Cardiac muscle cell (in vitro differentiated cells and primary cell): ENCODE results near the gene DPYD. TPM values are rescaled to one million over a fixed set of nuclear protein-coding genes. Genes with fewer than 3 reads are reported as not detected.

ENCODE experiments used
- DNase-seq, 2 donors: peaks; one replicate each; pipeline versions ENCODE4 v3.0.0 to v3.0.0-alpha.2; 2010 to 2017; ENCODE audit warnings: low read depth in 1 of 2, low spot score in 1 of 2
- H3K27ac ChIP-seq: fragments of 200-600 bp; sonication (generic); 2 replicates; pipeline ENCODE4 v1.5.1; 2016
- H3K27me3 ChIP-seq: fragments of 200-600 bp; sonication (generic); 2 replicates; pipeline ENCODE4 v1.6.0; 2016; ENCODE audit warnings: control low read depth
- H3K36me3 ChIP-seq: fragments of 200-600 bp; sonication (generic); 2 replicates; pipeline ENCODE4 v1.5.1; 2016; ENCODE audit warnings: control low read depth
- H3K4me1 ChIP-seq: fragments of 200-600 bp; sonication (generic); 2 replicates; pipeline ENCODE4 v1.8.1; 2017; ENCODE audit warnings: low read depth, mild to moderate bottlenecking, mixed run types
- H3K4me3 ChIP-seq: fragments of 200-600 bp; sonication (generic); 2 replicates; pipeline ENCODE4 v1.5.1; 2016; ENCODE audit warnings: mild to moderate bottlenecking
- H3K9me3 ChIP-seq: fragments of 200-600 bp; sonication (generic); 2 replicates; pipeline ENCODE4 v1.5.1; 2017; ENCODE audit warnings: low read depth, mild to moderate bottlenecking, control low read depth
- polyA plus RNA-seq: library from polyadenylated mRNA; unstranded; fragments of >200 nt; fragmentation: Nextera tagmentation; extraction: Ambion mirVana; gene quantifications from 2 replicates; pipeline ENCODE4 v1.2.1, GENCODE V29; 2016
- total RNA-seq: library from RNA; depleted of rRNA; stranded (reverse); fragments of >200 nt; gene quantifications from 2 replicates; pipeline ENCODE4 v1.2.3, GENCODE V29; 2016
- TF ChIP-seq, protein P1 (sequence below): IDR thresholded peaks from 2 replicates; pipeline ENCODE4 v1.5.1; 2012; ENCODE audit warnings: low read depth, mild to moderate bottlenecking, low read length

DPYD gene
- total and polyA plus RNA-seq, 2 experiments from 2014 or later = 0.66 to 2.0 TPM

DNA sequence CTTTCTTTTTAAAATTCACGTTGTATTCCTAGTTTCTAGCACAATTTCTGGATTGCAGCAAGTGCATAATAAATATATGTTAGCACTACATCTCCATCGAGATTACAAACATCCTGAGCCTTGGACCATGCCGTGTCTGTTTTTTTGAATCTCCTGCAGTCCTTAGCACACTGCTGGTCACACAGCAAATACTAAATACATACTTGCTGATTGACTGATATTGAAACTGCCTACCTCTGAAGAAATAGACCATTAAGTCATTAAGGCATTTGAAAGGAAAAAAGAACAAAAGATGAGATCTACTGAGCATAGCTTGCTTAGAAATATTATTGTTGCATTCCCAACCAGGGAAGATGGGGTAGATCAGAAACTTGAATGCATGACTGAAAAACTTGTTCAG lies 830.1 kb downstream of the DPYD start:
- H3K27ac ChIP-seq = no peak overlapping the region
- no peak for DNase-seq
- TF ChIP-seq, protein P1, sequence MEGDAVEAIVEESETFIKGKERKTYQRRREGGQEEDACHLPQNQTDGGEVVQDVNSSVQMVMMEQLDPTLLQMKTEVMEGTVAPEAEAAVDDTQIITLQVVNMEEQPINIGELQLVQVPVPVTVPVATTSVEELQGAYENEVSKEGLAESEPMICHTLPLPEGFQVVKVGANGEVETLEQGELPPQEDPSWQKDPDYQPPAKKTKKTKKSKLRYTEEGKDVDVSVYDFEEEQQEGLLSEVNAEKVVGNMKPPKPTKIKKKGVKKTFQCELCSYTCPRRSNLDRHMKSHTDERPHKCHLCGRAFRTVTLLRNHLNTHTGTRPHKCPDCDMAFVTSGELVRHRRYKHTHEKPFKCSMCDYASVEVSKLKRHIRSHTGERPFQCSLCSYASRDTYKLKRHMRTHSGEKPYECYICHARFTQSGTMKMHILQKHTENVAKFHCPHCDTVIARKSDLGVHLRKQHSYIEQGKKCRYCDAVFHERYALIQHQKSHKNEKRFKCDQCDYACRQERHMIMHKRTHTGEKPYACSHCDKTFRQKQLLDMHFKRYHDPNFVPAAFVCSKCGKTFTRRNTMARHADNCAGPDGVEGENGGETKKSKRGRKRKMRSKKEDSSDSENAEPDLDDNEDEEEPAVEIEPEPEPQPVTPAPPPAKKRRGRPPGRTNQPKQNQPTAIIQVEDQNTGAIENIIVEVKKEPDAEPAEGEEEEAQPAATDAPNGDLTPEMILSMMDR = no peak

DNA sequence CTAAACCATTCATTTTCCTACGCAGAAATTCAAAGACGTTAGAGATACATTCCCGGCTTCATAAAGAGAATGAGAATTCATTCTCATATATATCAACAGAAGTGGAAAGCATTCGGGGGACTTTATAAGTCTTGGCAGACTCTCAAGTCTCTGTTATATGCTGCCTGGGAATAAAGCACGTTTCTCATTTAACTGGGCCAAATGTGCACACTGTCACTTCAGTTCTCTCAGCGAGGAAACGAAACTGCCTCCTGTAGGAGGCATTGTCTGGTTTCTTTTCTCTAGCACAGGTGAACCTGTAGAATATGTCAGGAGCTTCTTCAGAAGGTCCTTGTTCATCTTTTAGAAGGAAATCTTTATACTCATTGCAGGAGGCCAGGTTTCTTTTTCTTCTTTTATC lies 831.7 kb downstream of the DPYD start:
- Histone ChIP-seq H3K27ac (no peak overlapping the region), H3K4me1 (no peaks in the 10 kb centered on the region), H3K9me3 (no peaks in the 10 kb centered on the region), H3K36me3 (no peaks in the 10 kb centered on the region), H3K4me3 (no peak overlapping the region), H3K27me3 (no peaks in the 10 kb centered on the region)
- TF ChIP-seq, protein P1 = no peak
- DNase-seq = no peak

More for the DNA sequence above, 830.1 kb downstream of the DPYD start:
- Histone ChIP-seq H3K4me1 (no peaks in the 10 kb centered on the region), H3K27me3 (no peaks in the 10 kb centered on the region), H3K9me3 (no peaks in the 10 kb centered on the region), H3K4me3 (no peak overlapping the region), H3K36me3 (no peaks in the 10 kb centered on the region)

DNA sequence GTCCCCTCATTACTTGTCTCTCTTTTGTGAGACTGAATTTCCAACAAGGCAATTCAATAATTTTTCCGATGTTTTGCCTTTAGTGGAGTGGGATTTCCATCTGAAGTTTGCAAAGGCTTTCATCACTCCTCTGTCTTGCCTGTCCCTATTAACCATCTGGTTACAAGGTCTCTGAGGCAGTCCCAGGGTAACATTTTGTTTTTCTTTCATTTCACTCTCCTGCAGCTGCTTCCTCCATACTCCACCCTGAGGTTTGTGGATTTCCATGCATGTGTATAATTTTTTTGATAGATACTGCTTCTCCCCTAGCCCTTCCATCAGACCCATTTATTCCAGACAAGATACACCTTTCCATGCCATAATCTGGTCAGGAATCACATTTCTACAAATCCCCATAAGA lies 832.4 kb downstream of the DPYD start:
- H3K9me3 ChIP-seq = no peaks in the 10 kb centered on the region
- H3K36me3 ChIP-seq = no peaks in the 10 kb centered on the region
- H3K4me1 ChIP-seq = no peaks in the 10 kb centered on the region
- TF ChIP-seq, protein P1 = no peak
- no peaks in the 10 kb centered on the region for H3K27me3 ChIP-seq
- no peak overlapping the region for H3K27ac ChIP-seq
- no peak for DNase-seq
- no peak overlapping the region for H3K4me3 ChIP-seq

DNA sequence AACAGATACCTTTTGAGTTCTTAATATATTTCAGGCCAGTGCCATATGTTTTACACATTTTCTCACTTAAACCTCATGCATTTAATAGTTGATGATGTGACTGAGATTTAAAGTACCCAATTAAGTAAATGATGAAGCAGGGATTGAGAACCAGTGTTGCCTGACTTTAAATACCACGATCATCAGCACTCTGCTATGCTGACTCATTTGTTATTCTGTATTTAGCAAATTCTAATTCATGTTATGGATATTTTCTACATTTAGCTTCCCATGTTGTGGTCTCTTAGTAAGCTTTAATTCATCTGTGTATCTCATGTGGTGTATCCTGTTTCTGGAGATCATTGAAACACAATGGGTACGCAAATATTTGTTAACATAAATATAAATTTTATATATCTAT lies 836.3 kb downstream of the DPYD start:
- no peaks in the 10 kb centered on the region for H3K4me1 ChIP-seq
- no peaks in the 10 kb centered on the region for H3K9me3 ChIP-seq
- TF ChIP-seq, protein P1 = no peak
- H3K27ac ChIP-seq = no peak overlapping the region
- H3K27me3 ChIP-seq = no peaks in the 10 kb centered on the region
- no peak overlapping the region for H3K4me3 ChIP-seq
- no peak for DNase-seq
- no peaks in the 10 kb centered on the region for H3K36me3 ChIP-seq

DNA sequence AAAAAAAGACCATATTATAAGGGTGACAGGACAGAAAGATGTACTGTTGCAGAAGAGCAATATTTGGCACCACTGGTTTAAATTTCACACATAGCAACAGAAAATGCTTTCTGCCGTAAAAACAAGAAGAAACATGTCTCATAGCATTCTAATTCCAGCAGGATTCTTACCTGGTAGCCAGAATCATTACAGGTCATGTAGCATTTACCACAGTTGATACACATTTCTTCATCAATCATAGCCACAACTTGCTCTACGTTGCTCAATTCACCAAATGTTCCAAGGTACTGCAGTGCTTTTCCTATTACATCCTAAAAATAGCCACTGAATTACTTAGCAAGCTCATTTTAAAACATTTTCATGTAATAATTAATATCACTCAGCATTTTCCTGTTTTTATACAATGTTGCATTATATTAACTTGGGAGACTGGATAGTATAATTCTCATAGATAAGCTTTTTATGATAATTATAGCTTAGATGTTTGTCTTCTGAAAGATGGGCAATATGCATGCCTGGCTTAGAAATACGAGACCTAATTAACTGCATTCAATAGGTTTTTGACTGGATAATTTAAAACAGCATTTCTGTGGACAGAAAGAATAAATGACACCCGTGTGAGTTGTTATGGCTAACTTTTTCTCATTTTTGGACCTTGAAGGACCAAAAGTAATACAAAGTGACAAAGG lies 838.5 kb downstream of the DPYD start:
- no peaks in the 10 kb centered on the region for H3K27me3 ChIP-seq
- H3K27ac ChIP-seq = no peak overlapping the region
- no peaks in the 10 kb centered on the region for H3K9me3 ChIP-seq
- H3K4me1 ChIP-seq = no peaks in the 10 kb centered on the region
- H3K4me3 ChIP-seq = no peak overlapping the region
- no peak for DNase-seq
- no peaks in the 10 kb centered on the region for H3K36me3 ChIP-seq
- TF ChIP-seq, protein P1 = no peak

DNA sequence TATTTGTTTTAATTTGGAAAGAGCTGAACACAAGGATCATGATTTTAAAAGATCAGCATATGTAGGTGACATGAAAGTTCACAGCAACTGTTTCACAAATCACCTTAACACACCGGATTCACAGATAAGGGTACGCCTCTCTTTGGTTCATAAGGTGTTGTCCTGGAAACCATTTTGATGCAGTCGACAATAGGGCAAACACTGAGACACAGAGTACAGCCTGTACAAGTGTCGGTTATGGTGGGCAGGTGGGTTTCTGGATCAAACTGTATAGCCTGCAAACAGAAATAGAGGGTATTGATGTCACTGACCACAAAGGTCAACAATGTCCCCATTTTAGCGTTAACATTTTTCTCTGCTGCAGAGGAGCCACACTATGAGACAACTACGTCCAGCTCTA lies 842.0 kb downstream of the DPYD start:
- DNase-seq = no peak
- Histone ChIP-seq H3K27me3 (no peaks in the 10 kb centered on the region), H3K9me3 (no peaks in the 10 kb centered on the region), H3K27ac (no peak overlapping the region), H3K4me1 (no peaks in the 10 kb centered on the region), H3K36me3 (no peaks in the 10 kb centered on the region), H3K4me3 (no peak overlapping the region)
- TF ChIP-seq, protein P1 = no peak
